Right ventricle myocardium inferior (tissue), 1 donor: ENCODE data around the gene DCAF11. TPM values are rescaled to one million over a fixed set of nuclear protein-coding genes. Genes with fewer than 3 reads are reported as not detected.

Source experiments
- ATAC-seq: fragments of 200-7000 bp; cut with Tn5 transposase; one replicate; pipeline ENCODE4 v1.9.1; 2020; ENCODE audit warnings: mild to moderate bottlenecking, moderate library complexity
- DNase-seq: peaks from one replicate; pipeline ENCODE4 v3.0.0; 2021; ENCODE audit errors: missing footprints
- intact Hi-C: fragments of 100-400 bp; cut with DNase I; formaldehyde crosslinking; loops from one replicate; pipeline ENCODE4 v1.11.0; 2022
- microRNA-seq: library from miRNA; unstranded; fragments of <30 nt; microRNA quantifications from one replicate; pipeline ENCODE4 v1.2.0, GENCODE V29; 2020
- total RNA-seq: library from RNA; stranded (reverse); fragmentation: NEBNext Ultra II Directional; extraction: Animal tissue kit (Norgen Biotek cat#: 25700); gene quantifications from one replicate; pipeline ENCODE4 v1.2.1, GENCODE V29; 2021
- donor health status: DM: no; HTN: yes; CAD: no; lungs with severe emphysema.

Gene DCAF11
- total RNA-seq, 1 donor from 2014 or later = 84.7 TPM

- intact Hi-C loops = no loop called here
- ATAC-seq (peak; percentile 63), DNase-seq (peak; percentile 78)
These were observed 57.1 kb downstream of the DCAF11 start, which contains the start of gene REC8 for GRCh38 chr14:24171422-24172260. Gene REC8, plus strand, starts transcription at chr14:24172080. Its CDS starts 473 bp downstream, at chr14:24172553.

- ATAC-seq (no peak), DNase-seq (peak; percentile 60)
- intact Hi-C loops = no loop called here
These were observed 57.8 kb downstream of the DCAF11 start for GRCh38 chr14:24172261-24172860.

- ATAC-seq = no peak
- no peak for DNase-seq
- intact Hi-C loops = no loop called here
These were observed 58.3 kb downstream of the DCAF11 start for GRCh38 chr14:24172871-24173281.

Small RNAs within 50 kb of the gene (microRNA-seq; reads per million reads assigned to microRNA genes)
- not detected for gene MIR7703

Other genes starting within 250 kb of the DCAF11 start
- gene DHRS4, start 161.0 kb upstream of the DCAF11 start, total RNA-seq = 29.7 TPM
- 16.3 TPM for gene DHRS4L2, start 125.8 kb upstream of the DCAF11 start, total RNA-seq
- gene CARMIL3, start 62.8 kb upstream of the DCAF11 start, total RNA-seq = 0.08 TPM
- gene CPNE6, start 43.2 kb upstream of the DCAF11 start, total RNA-seq = not detected
- 4.3 TPM for gene PCK2, start 20.5 kb upstream of the DCAF11 start, total RNA-seq
- 1.8 TPM for gene NRL, start 172 bp downstream of the DCAF11 start, total RNA-seq
- 129 TPM for gene FITM1, start 15.9 kb downstream of the DCAF11 start, total RNA-seq
- gene PSME1, start 21.4 kb downstream of the DCAF11 start, total RNA-seq = 140 TPM
- gene EMC9, start 26.8 kb downstream of the DCAF11 start, total RNA-seq = 14.6 TPM
- 109 TPM for gene PSME2, start 31.8 kb downstream of the DCAF11 start, total RNA-seq
- 33.4 TPM for gene RNF31, start 32.7 kb downstream of the DCAF11 start, total RNA-seq
- gene IRF9, start 46.5 kb downstream of the DCAF11 start, total RNA-seq = 30.5 TPM
- gene REC8, start 57.3 kb downstream of the DCAF11 start, total RNA-seq = 2.4 TPM
- 10.5 TPM for gene IPO4, start 74.0 kb downstream of the DCAF11 start, total RNA-seq
- 23.2 TPM for gene TM9SF1, start 80.7 kb downstream of the DCAF11 start, total RNA-seq
- 0.43 TPM for gene TSSK4, start 90.9 kb downstream of the DCAF11 start, total RNA-seq
- 28.5 TPM for gene CHMP4A, start 98.7 kb downstream of the DCAF11 start, total RNA-seq
- gene MDP1, start 101.3 kb downstream of the DCAF11 start, total RNA-seq = 17.0 TPM
- 218 TPM for gene NEDD8, start 117.6 kb downstream of the DCAF11 start, total RNA-seq
- gene GMPR2, start 118.2 kb downstream of the DCAF11 start, total RNA-seq = 29.1 TPM
- gene TINF2, start 127.8 kb downstream of the DCAF11 start, total RNA-seq = 33.0 TPM
- 1.1 TPM for gene TGM1, start 148.4 kb downstream of the DCAF11 start, total RNA-seq
- gene RABGGTA, start 156.8 kb downstream of the DCAF11 start, total RNA-seq = 21.5 TPM
- 8.3 TPM for gene DHRS1, start 185.0 kb downstream of the DCAF11 start, total RNA-seq
- gene NOP9, start 185.1 kb downstream of the DCAF11 start, total RNA-seq = 23.0 TPM
- 4.3 TPM for gene CIDEB, start 193.2 kb downstream of the DCAF11 start, total RNA-seq
- 0.57 TPM for gene LTB4R2, start 195.4 kb downstream of the DCAF11 start, total RNA-seq
- gene LTB4R, start 196.7 kb downstream of the DCAF11 start, total RNA-seq = 2.1 TPM
- gene ADCY4, start 220.3 kb downstream of the DCAF11 start, total RNA-seq = 27.3 TPM
- 4.2 TPM for gene RIPK3, start 225.2 kb downstream of the DCAF11 start, total RNA-seq